Vagina (tissue), 2 donors: Measurements from ENCODE around the gene TBXAS1.

Experiments
- POLR2A ChIP-seq, 2 donors: fragments of 450-650 bp; IDR thresholded peaks; one replicate each; pipeline ENCODE4 v1.6.1; 2017; ENCODE audit warnings: antibody characterized with exemption in 2 of 2, mild to moderate bottlenecking in 2 of 2, moderate library complexity in 2 of 2
- POLR2AphosphoS5 ChIP-seq, 2 donors: sonication (generic); formaldehyde crosslinking; IDR thresholded peaks; one replicate each; pipeline ENCODE4 v1.9.0; 2017; ENCODE audit warnings: antibody characterized with exemption in 2 of 2, mild to moderate bottlenecking in 2 of 2, low read depth in 1 of 2; ENCODE audit not compliant: insufficient read depth in 1 of 2
- TF ChIP-seq, protein P1 (sequence below), 3 experiments: fragments of 450-650 bp in 2 of 3; fragments of 200-600 bp in 1 of 3; sonication (generic) in 1 of 3; IDR thresholded peaks; one replicate each; pipeline ENCODE4 v1.5.1; 2017 to 2019; ENCODE audit warnings: antibody characterized with exemption in 3 of 3, mild to moderate bottlenecking in 2 of 3, moderate library complexity in 2 of 3

DNA sequence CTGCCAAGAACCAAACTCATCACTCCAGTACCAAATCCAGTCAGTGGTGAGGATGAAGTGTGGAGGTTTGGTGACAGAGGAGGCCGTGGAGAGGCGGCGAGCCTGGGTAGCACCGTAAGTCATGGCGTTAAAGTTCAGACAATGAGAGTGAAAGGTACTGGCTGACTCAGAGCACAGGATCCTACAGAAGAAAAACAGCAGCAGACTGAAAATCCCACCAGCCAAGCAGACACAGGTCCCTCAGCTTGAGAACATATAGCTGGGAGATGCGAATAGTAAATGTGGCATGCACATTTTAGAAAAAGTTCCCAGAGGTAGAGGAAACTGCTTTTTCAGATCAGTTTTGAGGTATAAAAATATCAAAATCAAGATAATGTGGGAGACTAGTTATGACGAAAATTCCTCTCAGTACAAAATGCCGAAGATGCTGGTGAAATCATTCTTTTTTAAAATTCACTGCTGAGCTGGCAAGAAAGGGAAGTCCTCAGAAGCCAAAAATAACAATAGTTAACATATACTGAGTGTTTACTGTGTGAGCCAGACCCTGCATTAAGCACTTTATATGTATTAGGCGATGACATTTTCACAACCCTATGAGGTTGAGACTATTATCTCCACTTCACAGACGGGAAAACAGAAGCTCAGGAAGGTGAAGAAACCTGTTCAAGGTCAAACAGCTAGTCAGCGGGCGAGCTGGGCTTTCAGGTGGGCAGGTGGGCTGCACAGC lies 212.8 kb downstream of the TBXAS1 start:
- TF ChIP-seq, protein P1, sequence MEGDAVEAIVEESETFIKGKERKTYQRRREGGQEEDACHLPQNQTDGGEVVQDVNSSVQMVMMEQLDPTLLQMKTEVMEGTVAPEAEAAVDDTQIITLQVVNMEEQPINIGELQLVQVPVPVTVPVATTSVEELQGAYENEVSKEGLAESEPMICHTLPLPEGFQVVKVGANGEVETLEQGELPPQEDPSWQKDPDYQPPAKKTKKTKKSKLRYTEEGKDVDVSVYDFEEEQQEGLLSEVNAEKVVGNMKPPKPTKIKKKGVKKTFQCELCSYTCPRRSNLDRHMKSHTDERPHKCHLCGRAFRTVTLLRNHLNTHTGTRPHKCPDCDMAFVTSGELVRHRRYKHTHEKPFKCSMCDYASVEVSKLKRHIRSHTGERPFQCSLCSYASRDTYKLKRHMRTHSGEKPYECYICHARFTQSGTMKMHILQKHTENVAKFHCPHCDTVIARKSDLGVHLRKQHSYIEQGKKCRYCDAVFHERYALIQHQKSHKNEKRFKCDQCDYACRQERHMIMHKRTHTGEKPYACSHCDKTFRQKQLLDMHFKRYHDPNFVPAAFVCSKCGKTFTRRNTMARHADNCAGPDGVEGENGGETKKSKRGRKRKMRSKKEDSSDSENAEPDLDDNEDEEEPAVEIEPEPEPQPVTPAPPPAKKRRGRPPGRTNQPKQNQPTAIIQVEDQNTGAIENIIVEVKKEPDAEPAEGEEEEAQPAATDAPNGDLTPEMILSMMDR (IDR thresholded peaks at IDR 0.05) = no peak
- TF ChIP-seq POLR2AphosphoS5 (IDR thresholded peaks at IDR 0.05; ENCODE audit: insufficient read depth in 1 of 2, low read depth in 1 of 2) = no peak
- TF ChIP-seq POLR2A (IDR thresholded peaks at IDR 0.05) = no peak
